Measurements from ENCODE around the gene OXSR1.
"Not testable (repeated sequence)": the region's sequence is repeated elsewhere in the genome, so short reads cannot be mapped to it uniquely, and the experiment has no call there.

The OXSR1 gene

DNA sequence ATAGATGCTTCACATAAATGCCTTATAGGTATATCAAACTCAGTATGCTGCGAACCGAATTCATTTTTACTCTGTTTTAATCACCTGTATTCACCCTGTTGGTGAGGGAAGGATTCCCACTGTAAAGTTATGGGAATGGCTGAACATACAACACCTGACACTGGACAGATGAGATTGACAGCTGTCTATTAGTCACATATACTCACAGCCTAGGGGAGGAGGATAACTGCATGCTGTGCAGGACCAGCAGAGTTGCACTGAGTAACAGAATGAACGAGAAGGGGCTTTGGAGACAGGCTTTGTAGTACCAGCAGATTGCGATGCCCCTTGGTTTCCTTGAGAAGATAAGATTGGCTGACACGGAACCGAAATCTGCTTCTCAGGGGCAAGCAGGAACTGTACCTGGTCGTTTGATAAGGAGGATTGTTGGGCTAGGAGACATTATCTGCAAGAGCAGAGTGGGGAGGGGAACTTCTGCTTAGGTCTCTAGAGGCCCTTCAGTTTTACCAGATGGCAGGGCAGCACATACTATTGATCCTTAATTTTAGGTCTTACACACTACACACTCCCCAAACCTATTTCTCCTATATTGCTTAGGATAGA is 56.8 kb downstream of the OXSR1 start:
- DNase-seq (ENCODE audit: low read depth in 2 of 2), result no peak

- DNase-seq (ENCODE audit: low read depth in 2 of 2), result no peak
These were observed 59.0 kb downstream of the OXSR1 start for GRCh38 chr3:38224357-38224756.

DNA sequence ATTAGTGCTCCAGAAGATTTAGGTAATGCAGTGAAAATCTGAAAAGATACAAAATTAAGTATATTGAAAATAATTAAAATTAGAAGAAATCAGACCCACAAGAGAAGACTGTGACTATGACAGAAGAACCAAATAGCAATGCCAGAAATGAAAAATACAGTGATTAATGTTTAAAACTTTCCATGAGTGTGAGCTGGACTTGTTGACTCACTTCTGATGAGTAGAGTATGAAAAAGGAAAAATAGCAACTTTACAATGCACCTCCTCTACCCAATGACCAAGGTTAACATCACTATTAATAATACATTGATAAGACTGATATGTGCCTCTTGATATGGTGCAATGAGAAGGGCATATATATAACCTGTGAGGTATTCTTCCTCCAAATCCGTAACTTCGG is 60.9 kb downstream of the OXSR1 start:
- no peak for DNase-seq (ENCODE audit: low read depth in 2 of 2)

- no peak for DNase-seq (ENCODE audit: low read depth in 2 of 2)
These were observed 62.7 kb downstream of the OXSR1 start for GRCh38 chr3:38227989-38228388.

- no peak for DNase-seq (ENCODE audit: low read depth in 2 of 2)
These were observed 63.7 kb downstream of the OXSR1 start for GRCh38 chr3:38229036-38229435.

DNA sequence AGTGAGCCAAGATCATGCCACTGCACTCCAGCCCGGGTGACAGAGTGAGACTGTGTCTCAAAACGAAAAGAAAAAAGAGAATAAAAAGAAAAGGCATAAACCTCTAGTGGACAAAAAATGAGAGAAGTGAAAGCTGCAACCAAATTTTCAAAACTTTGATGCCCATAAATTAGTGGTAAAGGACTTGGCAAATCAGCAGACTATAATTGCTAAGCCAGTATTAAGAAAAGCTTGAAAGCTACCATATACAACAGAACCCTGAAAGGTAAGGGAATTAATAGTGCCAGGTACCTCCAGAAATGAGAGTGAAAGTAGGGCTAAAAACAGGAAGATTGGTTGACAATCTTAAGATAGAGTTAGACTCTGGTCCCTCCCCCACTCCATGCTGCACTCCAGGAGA is 67.4 kb downstream of the OXSR1 start:
- DNase-seq (ENCODE audit: low read depth in 2 of 2), result no peak

GRCh38 chr3:38235466-38235865 is 70.1 kb downstream of the OXSR1 start:
- no peak for DNase-seq (ENCODE audit: low read depth in 2 of 2)

- DNase-seq (ENCODE audit: low read depth in 2 of 2), result no peak
These were observed 73.2 kb downstream of the OXSR1 start for GRCh38 chr3:38238416-38239008.

DNA sequence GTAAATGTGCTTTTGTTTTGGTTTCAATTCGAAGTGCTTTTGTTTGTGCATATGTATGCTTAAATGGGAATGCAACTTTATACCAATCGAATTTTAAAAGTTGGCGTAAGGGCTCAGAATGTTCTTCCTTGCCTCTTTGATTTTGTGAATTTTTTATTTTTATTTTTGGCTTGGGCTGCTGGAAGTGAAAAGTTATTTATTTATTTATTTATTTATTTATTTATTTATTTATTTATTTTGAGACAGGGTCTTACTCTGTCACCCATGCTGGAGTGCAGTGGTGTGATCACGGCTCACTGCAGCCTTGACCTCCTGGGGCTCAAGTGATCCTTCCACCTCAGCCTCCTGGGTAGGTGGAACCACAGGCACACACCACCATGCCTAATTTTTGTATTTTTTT is 77.5 kb downstream of the OXSR1 start:
- DNase-seq (ENCODE audit: low read depth in 2 of 2), result not testable (repeated sequence)

DNA sequence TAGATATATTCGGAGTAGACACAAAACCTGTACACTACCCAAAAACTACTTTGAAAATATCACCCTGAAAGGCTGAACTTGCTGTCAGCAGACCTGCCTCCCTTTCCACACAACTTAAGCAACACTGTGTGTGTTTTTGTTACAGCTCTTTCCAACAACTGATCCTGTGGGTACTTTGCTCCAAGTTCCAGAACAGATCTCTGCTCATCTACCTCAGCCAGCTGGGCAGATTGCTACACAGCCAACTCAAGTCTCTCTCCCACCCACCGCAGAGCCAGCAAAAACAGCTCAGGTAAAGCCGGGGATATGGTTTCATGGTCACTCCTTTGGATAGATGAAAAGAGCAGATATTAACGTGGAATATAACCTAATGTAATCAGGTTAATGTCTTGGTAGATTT is 80.6 kb downstream of the OXSR1 start:
- DNase-seq (ENCODE audit: low read depth in 2 of 2), result no peak

GRCh38 chr3:38247366-38248035 is 82.2 kb downstream of the OXSR1 start:
- no peak for DNase-seq (ENCODE audit: low read depth in 2 of 2)

- no peak for DNase-seq (ENCODE audit: low read depth in 2 of 2)
These were observed 84.9 kb downstream of the OXSR1 start for GRCh38 chr3:38250198-38250597.

- DNase-seq (ENCODE audit: low read depth in 2 of 2), result no peak
These were observed 85.9 kb downstream of the OXSR1 start for GRCh38 chr3:38251197-38251596.

GRCh38 chr3:38253704-38254103 is 88.4 kb downstream of the OXSR1 start:
- no peak for DNase-seq (ENCODE audit: low read depth in 2 of 2)

GRCh38 chr3:38254872-38255271 is 89.5 kb downstream of the OXSR1 start:
- no peak for DNase-seq (ENCODE audit: low read depth in 2 of 2)

DNA sequence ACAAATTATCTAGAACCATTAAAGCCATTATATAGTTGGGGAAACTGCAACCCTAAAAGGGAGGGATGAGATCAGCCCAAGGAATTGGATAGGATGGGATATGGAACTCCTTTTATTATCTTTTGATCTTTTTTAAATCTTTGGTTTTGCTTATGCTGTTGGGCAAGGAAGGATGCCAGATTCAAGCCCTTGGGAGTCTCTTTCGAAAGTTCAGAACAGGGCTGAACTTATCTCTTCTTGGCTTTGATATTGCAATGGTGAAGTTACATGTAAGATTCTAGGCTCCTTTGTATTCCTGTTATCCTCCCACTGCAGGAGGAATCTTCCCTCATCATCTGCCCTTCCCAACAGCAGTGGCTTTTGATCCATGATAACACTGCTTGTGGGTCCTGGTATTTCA is 90.3 kb downstream of the OXSR1 start:
- DNase-seq (ENCODE audit: low read depth in 2 of 2), result no peak

GRCh38 chr3:38257583-38257982 is 92.2 kb downstream of the OXSR1 start:
- DNase-seq (ENCODE audit: low read depth in 2 of 2), result no peak

DNA sequence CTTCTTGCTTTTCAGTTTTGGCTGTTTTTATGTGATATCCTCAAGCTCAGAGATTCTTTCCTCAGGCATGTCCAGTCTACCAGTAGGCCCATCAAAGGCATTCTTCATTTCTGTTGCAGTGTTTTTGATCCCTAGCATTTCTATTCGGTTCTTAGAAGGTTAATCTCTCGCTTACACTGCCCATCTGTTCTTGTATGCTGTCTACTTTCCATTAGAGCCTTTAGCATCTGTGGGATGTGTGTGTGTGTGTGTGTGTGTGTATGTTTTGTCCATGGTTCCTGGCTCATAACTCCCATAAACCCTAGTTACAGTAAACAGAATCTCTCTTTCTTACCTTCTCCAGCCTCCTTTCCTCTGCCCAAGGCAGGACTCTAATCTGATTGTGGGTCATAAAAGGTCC is 95.1 kb downstream of the OXSR1 start:
- no peak for DNase-seq (ENCODE audit: low read depth in 2 of 2)

DNA sequence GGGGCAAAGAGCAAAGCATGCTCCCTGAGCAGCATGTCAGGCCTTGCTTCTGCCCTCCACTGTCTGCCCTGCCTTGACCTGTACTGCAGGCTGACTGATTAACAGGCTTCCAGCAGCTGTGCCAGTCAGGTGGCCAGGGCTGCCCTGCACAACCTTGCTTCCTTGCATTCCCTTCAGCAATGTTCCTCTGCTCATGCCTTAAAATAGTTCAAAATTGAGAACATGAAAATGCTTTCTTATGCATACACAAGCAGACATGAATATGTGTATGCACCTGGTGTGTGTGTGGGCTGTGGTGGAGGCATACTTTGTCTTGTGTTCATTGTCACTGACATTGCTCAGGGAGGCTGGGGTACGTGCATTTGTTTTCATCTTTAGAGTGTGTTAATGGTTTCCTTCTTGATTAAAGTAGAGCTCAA is 99.0 kb downstream of the OXSR1 start:
- DNase-seq (ENCODE audit: low read depth in 2 of 2), result no peak

DNA sequence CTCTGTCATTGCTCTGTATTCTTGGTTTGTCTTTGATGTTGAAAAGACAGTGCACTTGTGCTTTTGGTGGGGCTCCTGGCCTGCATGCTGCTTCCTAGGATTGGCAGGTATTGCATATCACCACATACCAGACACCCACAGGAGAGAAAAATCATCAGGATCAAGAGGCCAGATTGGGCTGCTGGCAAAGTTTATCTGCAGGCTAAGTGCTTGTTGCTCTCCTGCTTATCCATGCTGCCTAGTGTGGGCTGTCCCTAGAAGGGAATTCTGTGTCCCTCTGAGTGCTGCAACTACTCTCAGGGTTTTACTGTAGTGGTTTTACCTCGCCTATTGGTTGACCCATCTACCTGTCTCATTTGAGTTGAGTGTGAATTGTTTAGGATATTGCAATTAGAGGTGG is 99.4 kb downstream of the OXSR1 start:
- no peak for DNase-seq (ENCODE audit: low read depth in 2 of 2)

GRCh38 chr3:38265604-38266307 is 100.4 kb downstream of the OXSR1 start, which contains the start of gene SLC22A13:
SLC22A13 (plus strand) TSS chr3:38265812; CDS start chr3:38265861, 49 bp downstream.
- DNase-seq (ENCODE audit: low read depth in 2 of 2), result no peak

DNA sequence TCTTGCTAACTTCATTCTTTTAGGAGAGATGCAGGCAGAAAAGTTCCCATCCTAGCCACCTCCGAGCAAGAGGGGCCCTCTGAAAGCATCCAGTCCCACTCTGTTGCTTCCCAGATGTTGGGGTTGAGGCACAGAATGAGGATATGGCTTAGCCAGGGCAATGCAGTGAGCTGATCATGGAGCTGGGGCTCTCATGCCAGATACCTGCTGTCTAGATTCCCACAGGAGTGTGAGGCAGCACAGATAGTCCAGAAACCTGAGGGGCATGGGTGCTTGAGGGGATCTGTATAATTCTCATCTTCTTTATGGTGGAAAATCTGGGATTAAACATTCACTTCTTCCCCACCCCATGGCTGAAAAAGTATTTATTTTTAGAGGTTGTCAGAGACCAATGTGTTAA is 101.5 kb downstream of the OXSR1 start:
- no peak for DNase-seq (ENCODE audit: low read depth in 2 of 2)

DNA sequence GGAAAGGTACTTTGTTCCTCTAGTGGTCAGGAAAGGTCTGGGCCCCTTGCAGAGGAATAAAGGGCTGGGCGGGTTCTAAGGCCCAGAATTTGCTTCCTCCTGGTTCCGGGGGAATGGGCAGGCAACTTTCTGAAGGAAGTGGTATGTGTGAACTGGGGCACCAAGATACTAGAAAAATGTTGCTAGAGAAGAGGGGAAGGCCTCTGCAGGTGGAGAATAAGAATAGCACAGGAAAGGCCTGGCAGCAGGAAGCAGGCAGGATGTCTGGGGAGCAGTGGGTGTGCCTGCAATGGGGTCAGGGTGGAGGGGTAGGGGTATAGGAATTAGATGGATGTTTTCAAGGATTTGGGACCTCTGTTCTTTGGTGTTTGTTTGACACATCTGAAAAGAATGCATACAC is 102.3 kb downstream of the OXSR1 start:
- no peak for DNase-seq (ENCODE audit: low read depth in 2 of 2)
